GM12878 (cell line): Measurements from ENCODE around the gene NUDCD2.

ENCODE experiments used
- E2F8 ChIP-seq: fragments of 450-650 bp; IDR thresholded peaks from 2 replicates; pipeline ENCODE4 v1.6.1; 2018; ENCODE audit warnings: mild to moderate bottlenecking, low read depth, moderate library complexity; ENCODE audit not compliant: partially characterized antibody
- EP300 ChIP-seq, 2 experiments: fragments of 150-350 bp in 1 of 2; IDR thresholded peaks; 2 replicates each; pipeline ENCODE4 v1.6.1; 2011 to 2012; ENCODE audit warnings: low read depth in 2 of 2, low read length in 2 of 2, borderline replicate concordance in 1 of 2, improper control_type of control experiment in 1 of 2, inconsistent platforms in 1 of 2; ENCODE audit not compliant: control insufficient read depth in 1 of 2
- FOS ChIP-seq: IDR thresholded peaks from 3 replicates; pipeline ENCODE4 v1.6.1; 2011; ENCODE audit warnings: borderline replicate concordance; ENCODE audit not compliant: insufficient read length; ENCODE audit errors: extremely low read depth
- FOXM1 ChIP-seq: IDR thresholded peaks from 2 replicates; pipeline ENCODE4 v1.6.1; 2012; ENCODE audit warnings: low read depth, mild to moderate bottlenecking, inconsistent platforms, low read length, moderate library complexity
- POLR2A ChIP-seq: IDR thresholded peaks from 2 replicates; pipeline ENCODE4 v1.6.1; 2011; ENCODE audit warnings: low read depth, mild to moderate bottlenecking, low read length
- POU2F2 ChIP-seq: IDR thresholded peaks from 3 replicates; pipeline ENCODE4 v1.6.1; 2011; ENCODE audit warnings: low read depth, mild to moderate bottlenecking, low read length, borderline replicate concordance
- ZNF217 ChIP-seq: fragments of 450-650 bp; IDR thresholded peaks from 2 replicates; pipeline ENCODE4 v1.6.1; 2017; ENCODE audit warnings: antibody characterized with exemption, mild to moderate bottlenecking
- ZNF24 ChIP-seq: fragments of 450-650 bp; IDR thresholded peaks from 2 replicates; pipeline ENCODE4 v1.6.1; 2017; ENCODE audit warnings: antibody characterized with exemption, mild to moderate bottlenecking
- TF ChIP-seq, protein P1 (sequence below), 3 experiments: IDR thresholded peaks in 2 of 3; conservative IDR thresholded peaks in 1 of 3; 2 replicates each; pipeline ENCODE4 v1.5.1; 2011; ENCODE audit warnings: low read depth in 3 of 3, low read length in 3 of 3, mild to moderate bottlenecking in 3 of 3, control low read depth in 2 of 3, moderate library complexity in 2 of 3, inconsistent platforms in 1 of 3, mixed read lengths in 1 of 3; ENCODE audit not compliant: control insufficient read depth in 2 of 3, insufficient read depth in 1 of 3; ENCODE audit errors: extremely low read depth in 1 of 3
- TF ChIP-seq, protein P2 (sequence below): IDR thresholded peaks from 2 replicates; pipeline ENCODE4 v1.6.1; 2012; ENCODE audit warnings: low read depth, low read length, improper control_type of control experiment
- TF ChIP-seq, protein P3 (sequence below): IDR thresholded peaks from 2 replicates; pipeline ENCODE4 v1.6.1; 2012; ENCODE audit warnings: mild to moderate bottlenecking, low read depth, low read length

- TF ChIP-seq, protein P1, sequence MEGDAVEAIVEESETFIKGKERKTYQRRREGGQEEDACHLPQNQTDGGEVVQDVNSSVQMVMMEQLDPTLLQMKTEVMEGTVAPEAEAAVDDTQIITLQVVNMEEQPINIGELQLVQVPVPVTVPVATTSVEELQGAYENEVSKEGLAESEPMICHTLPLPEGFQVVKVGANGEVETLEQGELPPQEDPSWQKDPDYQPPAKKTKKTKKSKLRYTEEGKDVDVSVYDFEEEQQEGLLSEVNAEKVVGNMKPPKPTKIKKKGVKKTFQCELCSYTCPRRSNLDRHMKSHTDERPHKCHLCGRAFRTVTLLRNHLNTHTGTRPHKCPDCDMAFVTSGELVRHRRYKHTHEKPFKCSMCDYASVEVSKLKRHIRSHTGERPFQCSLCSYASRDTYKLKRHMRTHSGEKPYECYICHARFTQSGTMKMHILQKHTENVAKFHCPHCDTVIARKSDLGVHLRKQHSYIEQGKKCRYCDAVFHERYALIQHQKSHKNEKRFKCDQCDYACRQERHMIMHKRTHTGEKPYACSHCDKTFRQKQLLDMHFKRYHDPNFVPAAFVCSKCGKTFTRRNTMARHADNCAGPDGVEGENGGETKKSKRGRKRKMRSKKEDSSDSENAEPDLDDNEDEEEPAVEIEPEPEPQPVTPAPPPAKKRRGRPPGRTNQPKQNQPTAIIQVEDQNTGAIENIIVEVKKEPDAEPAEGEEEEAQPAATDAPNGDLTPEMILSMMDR (IDR thresholded peaks at IDR 0.05 in 2 of 3, conservative IDR thresholded peaks at IDR 0.05 in 1 of 3; ENCODE audit: control insufficient read depth in 2 of 3, extremely low read depth in 1 of 3, insufficient read depth in 1 of 3, low read depth in 3 of 3, low read length in 3 of 3): no peak
- TF ChIP-seq POLR2A (no peak), POU2F2 (no peak), FOS (no peak), E2F8 (no peak), EP300 (IDR thresholded peaks at IDR 0.05; ENCODE audit: borderline replicate concordance in 1 of 2, control insufficient read depth in 1 of 2, low read depth in 2 of 2, low read length in 2 of 2) (no peak), FOXM1 (no peak), ZNF24 (no peak), ZNF217 (no peak)
- TF ChIP-seq, protein P2, sequence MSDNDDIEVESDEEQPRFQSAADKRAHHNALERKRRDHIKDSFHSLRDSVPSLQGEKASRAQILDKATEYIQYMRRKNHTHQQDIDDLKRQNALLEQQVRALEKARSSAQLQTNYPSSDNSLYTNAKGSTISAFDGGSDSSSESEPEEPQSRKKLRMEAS: no peak
- TF ChIP-seq, protein P3, sequence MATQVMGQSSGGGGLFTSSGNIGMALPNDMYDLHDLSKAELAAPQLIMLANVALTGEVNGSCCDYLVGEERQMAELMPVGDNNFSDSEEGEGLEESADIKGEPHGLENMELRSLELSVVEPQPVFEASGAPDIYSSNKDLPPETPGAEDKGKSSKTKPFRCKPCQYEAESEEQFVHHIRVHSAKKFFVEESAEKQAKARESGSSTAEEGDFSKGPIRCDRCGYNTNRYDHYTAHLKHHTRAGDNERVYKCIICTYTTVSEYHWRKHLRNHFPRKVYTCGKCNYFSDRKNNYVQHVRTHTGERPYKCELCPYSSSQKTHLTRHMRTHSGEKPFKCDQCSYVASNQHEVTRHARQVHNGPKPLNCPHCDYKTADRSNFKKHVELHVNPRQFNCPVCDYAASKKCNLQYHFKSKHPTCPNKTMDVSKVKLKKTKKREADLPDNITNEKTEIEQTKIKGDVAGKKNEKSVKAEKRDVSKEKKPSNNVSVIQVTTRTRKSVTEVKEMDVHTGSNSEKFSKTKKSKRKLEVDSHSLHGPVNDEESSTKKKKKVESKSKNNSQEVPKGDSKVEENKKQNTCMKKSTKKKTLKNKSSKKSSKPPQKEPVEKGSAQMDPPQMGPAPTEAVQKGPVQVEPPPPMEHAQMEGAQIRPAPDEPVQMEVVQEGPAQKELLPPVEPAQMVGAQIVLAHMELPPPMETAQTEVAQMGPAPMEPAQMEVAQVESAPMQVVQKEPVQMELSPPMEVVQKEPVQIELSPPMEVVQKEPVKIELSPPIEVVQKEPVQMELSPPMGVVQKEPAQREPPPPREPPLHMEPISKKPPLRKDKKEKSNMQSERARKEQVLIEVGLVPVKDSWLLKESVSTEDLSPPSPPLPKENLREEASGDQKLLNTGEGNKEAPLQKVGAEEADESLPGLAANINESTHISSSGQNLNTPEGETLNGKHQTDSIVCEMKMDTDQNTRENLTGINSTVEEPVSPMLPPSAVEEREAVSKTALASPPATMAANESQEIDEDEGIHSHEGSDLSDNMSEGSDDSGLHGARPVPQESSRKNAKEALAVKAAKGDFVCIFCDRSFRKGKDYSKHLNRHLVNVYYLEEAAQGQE: no peak
Measured at GRCh38 chr5:163402007-163402406, 57.9 kb downstream of the NUDCD2 start.
